GM21360 (cell line): ENCODE results near the gene FSTL3.
"Not testable (repeated sequence)": the region's sequence is repeated elsewhere in the genome, so short reads cannot be mapped to it uniquely, and the experiment has no call there.

Experiments used
- ATAC-seq: cut with Tn5 transposase; IDR thresholded peaks from one replicate; pipeline ENCODE4 v1.9.1; 2021; ENCODE audit warnings: mild to moderate bottlenecking, moderate library complexity; ENCODE audit not compliant: unreplicated experiment

FSTL3 gene

DNA sequence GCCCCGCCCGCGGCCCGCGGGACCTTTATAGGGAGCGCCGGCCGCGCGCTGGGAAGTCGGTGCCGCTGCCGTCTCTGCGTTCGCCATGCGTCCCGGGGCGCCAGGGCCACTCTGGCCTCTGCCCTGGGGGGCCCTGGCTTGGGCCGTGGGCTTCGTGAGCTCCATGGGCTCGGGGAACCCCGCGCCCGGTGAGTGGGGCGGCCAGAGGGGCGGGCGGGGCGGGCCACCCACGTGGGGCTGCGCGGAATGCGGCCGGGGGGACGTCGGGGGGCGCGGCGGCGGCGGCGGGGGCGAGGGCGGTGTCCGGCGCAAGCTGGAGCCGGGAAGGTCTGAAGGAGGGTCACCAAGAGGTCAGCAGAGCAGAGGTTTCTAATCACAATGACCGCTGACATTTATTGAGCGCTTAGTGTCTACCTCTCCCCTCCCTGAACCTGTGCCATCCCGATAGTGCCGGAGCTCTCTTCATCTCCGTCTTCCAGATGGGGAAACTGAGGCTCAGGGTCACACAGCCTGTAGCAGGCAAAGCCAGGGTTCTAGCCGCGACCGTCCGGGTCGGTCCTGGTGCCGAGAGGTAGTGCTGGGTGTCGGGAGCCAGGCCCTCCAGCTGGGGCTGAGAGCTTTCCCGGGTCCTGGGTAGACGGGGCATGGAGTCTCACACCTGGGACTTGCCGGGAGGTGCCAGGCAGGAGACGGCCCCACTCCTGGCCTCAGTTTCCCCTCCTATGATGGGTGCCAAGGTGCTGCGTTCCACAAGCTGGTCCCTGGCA, at the start of gene FSTL3:
Gene FSTL3 (plus strand): TSS at position 54 of the 767 bp plus-strand sequence. CDS start 32 bp downstream, at position 86.
- no peak for ATAC-seq

GRCh38 chr19:626566-626965, 49.6 kb upstream of the FSTL3 start:
- not testable (repeated sequence) for ATAC-seq

DNA sequence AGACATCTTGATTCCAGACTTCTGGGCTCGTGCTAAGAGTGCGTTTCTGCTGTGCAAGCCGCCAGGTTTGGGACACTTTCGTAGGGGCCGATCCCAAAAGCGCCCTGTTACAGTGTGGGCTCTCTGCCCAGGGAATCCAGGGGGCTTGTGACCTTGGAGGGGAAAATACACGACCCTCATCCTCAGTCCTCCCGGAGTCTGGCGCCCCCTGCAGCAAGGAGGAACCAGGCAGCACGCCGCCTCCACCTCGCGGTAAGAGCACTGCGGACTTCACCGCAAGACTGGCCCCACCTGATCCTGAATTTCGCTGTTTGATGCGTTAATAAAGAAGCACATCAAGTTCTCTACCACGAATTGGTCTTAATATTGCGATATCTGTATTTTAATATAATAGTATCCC, 48.0 kb upstream of the FSTL3 start:
- no peak for ATAC-seq

DNA sequence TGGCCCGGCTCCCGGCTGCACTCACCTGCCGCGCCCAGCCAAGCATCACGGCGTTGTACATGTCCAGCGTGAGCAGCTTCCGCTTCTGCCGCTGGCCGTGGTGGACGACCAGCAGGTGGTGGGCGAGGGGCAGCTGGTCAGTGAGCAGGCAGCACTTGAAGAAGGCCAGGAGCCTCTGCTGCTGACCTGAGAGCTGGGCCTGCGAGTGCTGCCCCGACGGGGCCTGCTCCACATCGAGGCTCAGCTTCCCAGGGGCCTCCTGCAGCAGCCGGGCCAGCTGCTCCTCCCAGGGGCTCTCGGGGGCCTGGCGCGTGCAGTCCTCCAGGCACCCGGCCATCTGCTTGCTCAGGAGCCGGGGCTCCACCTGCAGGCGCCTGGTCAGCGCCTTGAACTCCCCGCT, 46.7 kb upstream of the FSTL3 start:
- ATAC-seq: not testable (repeated sequence)

DNA sequence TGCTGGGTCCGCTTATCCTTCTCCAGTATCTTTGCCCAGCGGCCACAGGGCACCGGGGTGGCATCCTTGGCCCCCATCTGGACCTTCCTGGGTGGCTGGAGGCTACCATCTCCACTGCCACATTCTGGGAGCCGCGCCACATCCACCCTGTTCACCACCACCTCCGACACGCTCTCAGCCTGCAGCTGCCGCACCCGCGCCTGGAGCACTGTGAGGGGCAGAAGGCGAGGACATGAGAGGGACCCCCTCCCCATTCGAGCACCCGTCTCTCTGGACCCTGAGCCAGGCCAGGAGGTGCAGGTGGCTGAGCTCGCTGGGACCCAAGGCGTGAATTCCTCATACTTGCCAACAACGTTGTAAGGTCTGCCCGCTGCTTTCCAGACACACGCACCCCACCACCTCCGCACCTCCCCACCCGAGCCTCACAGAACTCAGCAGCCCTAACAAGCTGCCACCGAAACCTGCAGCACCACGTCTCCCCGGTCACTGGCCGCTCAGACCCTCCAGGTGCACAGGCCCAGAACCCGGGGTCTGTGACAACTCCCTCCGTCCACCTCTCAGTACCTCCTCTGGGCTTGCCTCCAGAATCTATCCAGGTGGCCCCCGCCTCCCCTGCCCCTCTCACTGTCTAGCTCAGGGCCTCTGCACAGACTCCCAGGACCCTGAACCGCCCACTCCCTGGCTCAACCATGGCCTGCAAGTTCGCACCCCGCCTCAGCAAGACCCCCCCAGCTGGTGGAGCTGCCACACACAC, 46.1 kb upstream of the FSTL3 start:
- no peak for ATAC-seq

DNA sequence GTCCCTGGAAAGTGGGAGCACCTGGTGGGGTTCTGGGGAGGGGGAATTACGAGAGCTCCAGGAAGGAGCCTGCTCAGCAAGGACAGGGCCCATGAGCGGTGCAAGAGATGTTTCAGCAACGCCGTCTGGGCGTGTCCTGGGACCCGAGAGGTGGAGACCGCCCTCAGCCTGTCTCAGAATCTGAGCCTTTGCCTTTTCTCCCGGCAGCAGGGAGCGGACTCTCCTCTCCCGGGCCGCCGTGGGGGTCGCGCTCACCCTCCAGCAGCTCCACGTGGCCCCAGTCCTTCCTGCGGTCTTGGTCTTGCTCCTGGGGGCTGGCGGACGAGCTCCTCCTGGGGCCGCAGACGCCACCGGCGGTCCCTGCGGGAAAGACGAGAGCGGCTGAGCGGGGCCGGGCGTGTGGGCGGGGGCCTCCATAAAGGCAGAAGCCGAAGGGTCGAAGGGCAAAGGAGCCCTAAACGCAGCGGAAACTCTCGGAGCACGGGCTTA, 43.6 kb upstream of the FSTL3 start:
- no peak for ATAC-seq

GRCh38 chr19:633068-633785, 43.0 kb upstream of the FSTL3 start, which contains the start of gene POLRMT:
TSS of gene POLRMT (minus strand) at chr19:633537. CDS start at chr19:633512, 25 bp downstream.
- ATAC-seq: peak; percentile 71

DNA sequence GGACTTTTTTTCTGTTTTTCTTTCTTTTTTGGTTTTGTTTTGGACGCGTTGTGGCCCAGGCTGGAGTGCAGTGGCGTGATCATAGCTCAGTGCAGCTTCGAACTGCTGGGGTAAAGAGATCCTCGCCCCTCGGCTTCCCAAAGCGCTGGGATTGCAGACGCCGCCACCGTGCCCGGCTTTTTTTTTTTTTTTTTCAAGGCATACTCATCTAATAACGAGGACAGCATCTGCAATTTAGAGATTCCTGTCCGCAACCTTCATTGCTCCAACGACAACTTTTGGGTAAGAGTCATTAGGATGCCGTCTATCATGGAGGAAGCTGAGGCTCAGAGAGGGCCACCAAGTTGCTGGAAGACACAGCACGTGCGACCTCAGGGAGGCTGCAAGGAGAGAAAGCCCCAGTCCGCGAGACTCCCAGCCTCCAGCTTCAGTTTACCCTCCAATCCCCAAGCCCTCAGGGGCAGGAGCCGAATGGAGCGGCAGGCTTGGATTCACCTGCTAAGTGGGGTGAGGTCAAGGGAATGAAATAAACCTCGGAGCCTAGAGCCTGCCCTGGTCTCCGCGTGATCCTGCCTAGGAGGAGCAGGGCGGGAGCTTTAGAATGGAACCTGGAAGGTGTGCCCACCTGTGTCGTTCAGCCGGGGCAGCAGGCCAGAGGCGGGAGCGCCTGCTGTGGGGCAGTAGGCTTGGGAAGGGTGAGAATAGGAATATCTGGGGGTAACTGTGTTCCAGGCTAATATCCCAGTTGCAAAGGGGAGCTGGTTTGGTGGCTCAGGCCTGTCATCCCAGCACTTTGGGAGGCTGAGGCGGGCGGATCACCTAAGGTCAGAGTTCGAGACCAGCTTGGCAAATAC, 42.2 kb upstream of the FSTL3 start:
- no peak for ATAC-seq

DNA sequence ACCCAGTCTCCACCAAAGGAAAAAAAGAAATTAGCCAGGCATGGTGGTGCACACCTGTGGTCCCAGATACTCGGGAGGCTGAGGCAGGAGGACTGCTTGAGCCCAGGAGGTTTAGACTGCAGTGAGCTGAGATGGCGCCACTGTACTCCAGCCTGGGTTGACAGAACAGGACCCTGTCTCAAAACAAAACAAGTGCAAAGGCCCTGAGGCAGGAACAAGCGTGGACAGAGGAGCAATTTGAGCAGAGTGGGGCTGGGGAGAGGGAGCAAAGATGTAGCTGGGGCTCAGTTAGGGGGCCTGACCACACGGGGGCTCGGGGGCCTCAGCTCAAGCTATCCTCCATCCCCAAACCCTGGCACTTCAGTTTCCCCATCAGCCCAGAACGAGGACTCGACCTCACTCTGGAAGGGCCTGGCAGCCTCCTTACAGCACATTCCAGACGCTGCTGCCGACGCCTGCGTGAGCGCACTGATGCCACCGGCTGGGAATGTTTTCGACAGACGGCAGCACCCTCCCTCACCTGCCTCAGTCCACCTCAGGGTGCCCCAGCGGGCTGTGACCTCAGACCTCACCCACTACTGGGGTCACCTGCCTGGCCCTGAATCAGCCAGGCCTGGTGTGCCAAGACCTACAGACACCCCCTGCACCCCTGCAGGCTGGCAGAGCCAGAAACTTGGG, 41.1 kb upstream of the FSTL3 start:
- no peak for ATAC-seq

- no peak for ATAC-seq
These were observed 37.3 kb upstream of the FSTL3 start for GRCh38 chr19:638906-639252.

GRCh38 chr19:639253-640160, 36.7 kb upstream of the FSTL3 start, which contains the start of gene FGF22:
TSS of gene FGF22 (plus strand) at chr19:639879. CDS start at chr19:639926, 47 bp downstream.
- peak; percentile 58 for ATAC-seq

GRCh38 chr19:640161-640558, 36.0 kb upstream of the FSTL3 start:
- ATAC-seq: no peak

DNA sequence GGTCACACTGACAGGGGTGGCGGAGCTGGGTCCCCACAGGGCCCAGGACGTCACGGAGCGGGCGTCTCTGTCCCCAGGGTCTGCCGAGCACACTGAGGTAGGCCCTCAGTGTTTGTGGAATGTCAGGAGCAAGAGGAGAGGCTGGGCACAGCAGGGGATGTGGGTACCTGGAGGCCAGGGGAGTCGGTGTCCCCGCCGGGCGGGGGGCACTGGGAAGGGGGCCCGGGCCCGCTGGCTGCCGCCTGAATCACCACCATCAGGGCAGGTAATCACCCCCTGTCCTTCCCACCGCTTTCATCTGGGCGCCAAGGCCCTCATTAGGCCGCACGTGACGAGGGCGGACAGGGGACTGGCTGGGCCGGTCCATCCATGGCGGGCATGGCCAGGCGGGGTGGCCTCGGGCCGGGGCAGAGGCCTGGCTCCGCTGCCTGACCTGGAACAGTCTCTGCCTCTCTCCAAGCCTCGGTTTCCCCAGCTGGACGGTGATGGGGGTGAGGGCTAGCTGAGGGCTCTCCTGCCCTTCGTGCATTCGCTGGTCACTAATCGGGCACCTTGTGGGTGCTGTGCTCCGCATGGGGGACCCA, 35.5 kb upstream of the FSTL3 start:
- no peak for ATAC-seq

GRCh38 chr19:641702-642101, 34.5 kb upstream of the FSTL3 start:
- no peak for ATAC-seq

DNA sequence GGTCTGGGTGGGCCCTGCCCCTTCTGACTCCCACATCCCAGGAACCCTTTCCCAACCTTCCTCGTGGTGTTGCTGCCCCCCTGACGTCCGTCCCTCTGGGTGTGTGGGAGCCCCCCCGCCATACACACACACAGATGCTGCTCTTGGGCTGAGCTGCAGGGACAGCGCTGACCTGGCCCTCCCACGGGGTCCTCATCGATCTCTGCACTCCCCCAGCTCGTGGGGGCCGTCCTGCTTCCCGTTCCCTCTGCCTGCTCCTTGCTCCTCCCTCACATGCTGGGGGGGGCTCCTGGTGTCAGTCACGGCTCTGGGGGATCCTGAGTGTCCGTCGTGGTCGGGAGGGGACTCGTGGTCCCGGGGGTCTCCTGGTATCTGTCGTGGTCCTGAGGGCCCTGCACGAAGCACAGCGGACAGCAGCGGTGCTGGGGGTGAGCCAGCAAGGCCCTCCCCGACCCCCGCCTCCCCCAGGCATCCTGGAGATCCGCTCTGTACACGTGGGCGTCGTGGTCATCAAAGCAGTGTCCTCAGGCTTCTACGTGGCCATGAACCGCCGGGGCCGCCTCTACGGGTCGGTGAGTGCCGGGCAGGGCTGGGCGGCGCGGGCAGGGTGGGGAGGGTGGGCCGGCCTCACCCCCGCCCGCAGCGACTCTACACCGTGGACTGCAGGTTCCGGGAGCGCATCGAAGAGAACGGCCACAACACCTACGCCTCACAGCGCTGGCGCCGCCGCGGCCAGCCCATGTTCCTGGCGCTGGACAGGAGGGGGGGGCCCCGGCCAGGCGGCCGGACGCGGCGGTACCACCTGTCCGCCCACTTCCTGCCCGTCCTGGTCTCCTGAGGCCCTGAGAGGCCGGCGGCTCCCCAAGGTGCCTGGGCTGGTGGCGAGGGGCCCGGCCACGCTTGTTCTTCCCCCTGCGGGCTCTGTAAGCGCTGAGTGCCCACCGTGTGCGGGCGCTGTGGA, 33.1 kb upstream of the FSTL3 start:
- no peak for ATAC-seq

GRCh38 chr19:643736-644135, 32.5 kb upstream of the FSTL3 start:
- no peak for ATAC-seq

- ATAC-seq: no peak
These were observed 31.8 kb upstream of the FSTL3 start for GRCh38 chr19:644363-644762.
